ENCODE results near the gene KIF7.
A peak's percentile ranks its signal among the peaks of the same experiment; 100 is the strongest.

Gene KIF7

DNA sequence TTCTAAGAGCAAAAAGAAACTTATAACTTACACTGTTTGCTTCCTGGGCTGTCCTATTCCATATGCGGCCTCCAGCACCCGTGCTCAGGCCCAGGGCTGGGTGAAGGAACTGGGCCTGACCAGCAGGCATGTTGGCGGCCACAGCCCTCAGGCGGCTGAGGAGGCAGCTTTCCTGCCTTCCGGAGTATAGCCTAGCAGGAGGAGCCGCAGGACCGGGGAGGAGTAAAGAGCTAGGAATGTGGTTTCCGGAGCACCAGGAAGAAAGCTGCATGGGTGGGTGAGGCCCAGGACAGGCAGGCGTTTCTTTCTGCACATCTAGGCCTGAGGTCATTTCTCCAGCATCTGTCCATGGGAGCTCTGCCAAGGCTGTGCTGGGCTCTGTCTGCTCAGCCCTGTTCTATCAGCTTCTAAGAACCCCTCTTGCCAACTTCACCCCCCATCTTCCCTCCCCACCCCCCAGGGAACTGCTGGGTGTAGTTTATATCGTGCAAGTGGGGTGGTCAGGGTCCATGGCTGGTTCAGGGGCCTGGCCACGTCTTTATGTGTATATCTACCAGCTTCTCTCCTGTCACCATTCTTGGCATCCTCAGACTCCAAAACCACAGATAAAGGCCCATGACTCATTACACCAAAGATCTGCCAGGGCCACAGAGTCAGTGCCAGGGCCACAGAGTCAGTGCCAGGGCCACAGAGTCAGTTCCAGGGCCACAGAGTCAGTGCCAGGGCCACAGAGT, 7.8 kb upstream of the KIF7 start:
- no peak for DNase-seq (ENCODE audit: low spot score in 2 of 2)
- no peak overlapping the region for H3K4me3 Mint-ChIP-seq

DNA sequence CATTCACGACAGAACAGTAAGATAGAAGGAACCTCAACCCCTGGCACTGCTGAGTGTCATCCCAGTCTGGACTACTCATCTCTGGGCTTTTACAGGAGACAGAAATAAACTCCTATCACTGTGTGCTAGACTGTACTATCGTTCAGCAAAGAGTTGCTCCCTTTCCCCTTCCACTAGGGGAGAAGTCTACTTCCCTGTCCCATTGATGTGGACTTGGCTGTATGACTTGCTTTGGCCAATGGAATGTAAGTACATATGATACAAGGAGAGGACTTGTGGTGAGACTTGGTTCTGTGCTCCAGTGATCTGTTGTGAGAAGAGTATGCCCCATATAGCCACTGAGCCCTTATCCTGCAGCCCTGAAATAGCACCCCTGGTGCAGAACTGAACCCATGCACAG, 5.3 kb upstream of the KIF7 start:
- Mint-ChIP-seq H3K36me3 (no peaks in the 10 kb centered on the region), H3K4me1 (peaks cover 4% of the 10 kb centered on the region), H3K9me3 (no peaks in the 10 kb centered on the region), H3K4me3 (no peak overlapping the region), H3K27ac (no peak overlapping the region)
- ATAC-seq (no peak), DNase-seq (ENCODE audit: low spot score in 2 of 2) (no peak)

More for the DNA sequence above, 7.8 kb upstream of the KIF7 start:
- ATAC-seq, result no peak
- Mint-ChIP-seq H3K36me3 (no peaks in the 10 kb centered on the region), H3K27ac (no peak overlapping the region), H3K9me3 (no peaks in the 10 kb centered on the region), H3K4me1 (no peaks in the 10 kb centered on the region)

DNA sequence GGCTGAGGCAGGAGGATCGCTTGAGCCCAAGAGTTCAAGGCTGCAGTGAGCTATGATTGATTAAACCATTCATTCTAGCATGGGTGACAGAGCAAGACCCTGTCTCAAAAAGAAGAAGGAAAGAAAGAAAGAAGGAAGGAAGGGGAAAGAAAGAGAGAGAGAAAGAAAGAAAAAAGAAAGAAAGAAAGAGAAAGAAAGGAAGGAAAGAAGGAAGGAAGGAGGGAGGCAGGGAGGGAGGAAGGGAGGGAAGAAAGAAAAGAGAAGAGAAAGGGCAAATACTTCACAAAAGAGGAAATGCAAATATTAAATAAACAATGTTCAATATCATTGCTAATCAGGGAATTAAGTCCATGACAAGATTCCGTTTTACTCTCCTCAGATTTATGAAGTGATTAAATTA, 4.0 kb upstream of the KIF7 start:
- no peak for DNase-seq (ENCODE audit: low spot score in 2 of 2)
- H3K4me3 Mint-ChIP-seq, result no peak overlapping the region
- H3K36me3 Mint-ChIP-seq, result no peaks in the 10 kb centered on the region
- ATAC-seq, result no peak
- peaks cover 12% of the 10 kb centered on the region for H3K4me1 Mint-ChIP-seq
- H3K27ac Mint-ChIP-seq, result peak overlapping the region; percentile 1
- H3K9me3 Mint-ChIP-seq, result no peaks in the 10 kb centered on the region

DNA sequence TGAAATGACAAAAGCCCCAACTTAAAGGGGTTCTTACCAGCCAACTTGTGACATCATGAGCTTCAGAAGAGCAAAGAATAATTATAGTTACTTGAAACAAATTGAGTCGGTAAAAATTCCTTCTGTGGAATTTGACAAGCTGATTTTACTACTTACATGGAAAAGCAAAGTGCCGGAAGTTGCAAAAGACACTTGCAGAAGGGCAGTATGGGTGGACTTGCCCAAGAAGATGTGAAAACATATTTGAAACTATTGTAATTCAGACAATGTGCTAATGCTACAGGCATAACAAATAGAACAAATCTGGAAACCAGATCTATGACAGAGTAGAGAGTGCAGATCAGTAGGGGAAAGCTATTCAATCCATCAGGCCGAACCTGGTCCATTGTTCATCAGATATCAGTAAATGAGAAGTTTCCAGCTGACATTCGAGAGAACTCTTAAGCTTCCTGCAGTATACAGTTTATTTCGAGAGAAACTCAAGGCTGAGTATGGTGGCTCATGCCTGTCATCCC, 2.5 kb upstream of the KIF7 start:
- Mint-ChIP-seq H3K9me3 (no peaks in the 10 kb centered on the region), H3K4me1 (peaks cover 14% of the 10 kb centered on the region), H3K36me3 (no peaks in the 10 kb centered on the region), H3K4me3 (no peak overlapping the region), H3K27ac (no peak overlapping the region)
- ATAC-seq (no peak), DNase-seq (ENCODE audit: low spot score in 2 of 2) (no peak)

DNA sequence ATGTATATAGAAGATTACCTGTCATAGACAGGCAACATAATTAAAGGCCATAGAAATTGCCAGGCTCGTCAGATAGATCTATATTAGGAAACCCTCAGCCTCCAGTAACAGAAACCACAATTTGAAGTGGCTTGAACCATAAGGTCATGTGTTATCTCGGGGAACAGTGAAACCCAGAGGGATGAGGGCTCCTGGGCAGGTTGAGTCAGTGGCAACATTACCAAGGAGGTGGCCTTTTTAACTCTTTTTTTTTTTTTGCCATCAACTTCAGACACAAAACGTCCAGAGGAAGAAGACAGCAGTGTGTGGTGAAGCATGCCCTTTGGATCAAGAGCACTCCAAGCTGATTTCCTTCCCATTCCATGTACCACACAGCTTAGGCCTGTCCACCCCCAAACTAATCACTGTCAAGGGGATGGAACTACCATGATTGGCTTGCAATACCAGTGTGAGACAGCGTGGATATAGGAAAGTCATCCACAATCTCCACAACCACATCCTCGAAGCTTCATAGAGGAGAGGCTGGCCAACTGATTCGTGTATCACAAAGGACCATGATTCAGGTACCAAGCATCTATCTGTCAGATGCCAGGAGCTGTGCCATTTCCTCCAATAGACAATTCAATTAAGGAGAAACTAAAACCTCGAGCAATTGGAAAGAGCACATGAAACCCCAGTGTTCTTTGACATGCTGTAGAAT, 999 bp upstream of the KIF7 start:
- Mint-ChIP-seq H3K4me1 (peaks cover 14% of the 10 kb centered on the region), H3K36me3 (no peaks in the 10 kb centered on the region), H3K4me3 (peak overlapping the region; percentile 61), H3K9me3 (no peaks in the 10 kb centered on the region), H3K27ac (no peak overlapping the region)
- no peak for DNase-seq (ENCODE audit: low spot score in 2 of 2)
- ATAC-seq, result no peak

DNA sequence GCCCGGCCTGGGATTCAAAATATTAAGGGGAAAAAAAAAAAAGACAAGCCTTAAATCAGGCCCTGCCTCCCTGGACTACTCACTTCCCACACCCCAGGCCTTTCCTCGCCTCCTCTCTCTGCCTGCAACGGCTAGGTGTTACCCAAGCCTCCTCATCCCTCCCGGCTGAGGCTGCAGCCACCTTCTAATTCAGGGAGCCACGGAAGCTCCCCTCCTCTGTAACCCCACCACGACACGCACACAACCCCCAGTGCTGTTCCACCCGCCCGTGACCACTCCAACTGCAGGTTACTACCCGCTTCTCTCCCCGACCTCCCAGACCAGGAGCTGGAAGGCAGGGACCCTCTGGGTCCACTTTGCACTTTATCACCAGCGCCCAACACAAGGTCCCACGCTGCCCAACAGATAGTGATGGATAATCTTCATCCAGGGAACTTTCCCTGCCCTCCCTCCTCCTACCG, 936 bp downstream of the KIF7 start:
- peaks cover 14% of the 10 kb centered on the region for H3K4me1 Mint-ChIP-seq
- DNase-seq (ENCODE audit: low spot score in 2 of 2) (no peak), ATAC-seq (no peak)
- no peaks in the 10 kb centered on the region for H3K36me3 Mint-ChIP-seq
- H3K9me3 Mint-ChIP-seq, result no peaks in the 10 kb centered on the region
- H3K27ac Mint-ChIP-seq, result no peak overlapping the region
- H3K4me3 Mint-ChIP-seq, result peak overlapping the region; percentile 61

DNA sequence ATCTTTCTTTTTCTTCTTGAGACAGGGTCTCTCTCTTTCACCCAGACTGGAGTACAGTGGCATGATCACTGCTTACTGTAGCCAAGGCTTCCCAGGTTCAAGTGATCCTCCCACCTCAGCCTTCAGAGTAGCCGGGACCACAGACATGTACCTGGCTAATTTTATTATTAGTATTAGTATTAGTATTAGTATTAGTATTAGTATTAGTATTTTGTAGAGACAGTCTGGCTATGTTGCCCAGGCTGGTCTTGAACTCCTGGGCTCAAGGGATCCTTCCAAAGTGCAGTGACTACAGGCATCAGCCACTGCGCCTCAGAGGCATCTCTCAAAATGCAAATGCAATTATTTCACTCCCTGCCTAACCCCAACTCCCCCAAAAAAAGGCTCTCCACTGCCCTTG, 1.7 kb downstream of the KIF7 start:
- Mint-ChIP-seq H3K4me1 (peaks cover 14% of the 10 kb centered on the region), H3K4me3 (no peak overlapping the region), H3K36me3 (no peaks in the 10 kb centered on the region), H3K27ac (no peak overlapping the region), H3K9me3 (no peaks in the 10 kb centered on the region)
- ATAC-seq, result no peak
- DNase-seq (ENCODE audit: low spot score in 2 of 2), result no peak

DNA sequence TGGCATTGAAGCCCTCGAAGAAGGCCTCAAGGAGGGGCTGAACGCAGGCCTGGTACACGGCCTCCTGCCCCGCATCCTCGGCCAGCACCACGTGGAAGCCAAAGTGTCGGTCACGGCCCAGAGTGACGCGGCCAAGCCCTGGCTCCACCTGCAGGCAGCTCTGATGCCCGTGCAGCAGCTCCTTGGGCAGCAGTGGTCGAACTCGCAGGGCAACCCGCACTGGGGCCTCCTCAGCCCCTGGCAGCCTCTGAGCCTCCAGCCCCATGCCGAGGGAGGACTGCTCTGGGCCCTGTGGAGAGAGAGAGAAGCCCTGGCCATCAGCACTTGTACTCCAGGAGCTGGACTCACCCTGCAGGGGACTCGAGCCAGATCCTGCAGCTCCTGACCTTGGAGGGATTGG, 2.6 kb downstream of the KIF7 start:
- peaks cover 14% of the 10 kb centered on the region for H3K4me1 Mint-ChIP-seq
- H3K36me3 Mint-ChIP-seq, result no peaks in the 10 kb centered on the region
- no peaks in the 10 kb centered on the region for H3K9me3 Mint-ChIP-seq
- ATAC-seq (no peak), DNase-seq (ENCODE audit: low spot score in 2 of 2) (no peak)
- no peak overlapping the region for H3K4me3 Mint-ChIP-seq
- H3K27ac Mint-ChIP-seq, result no peak overlapping the region

DNA sequence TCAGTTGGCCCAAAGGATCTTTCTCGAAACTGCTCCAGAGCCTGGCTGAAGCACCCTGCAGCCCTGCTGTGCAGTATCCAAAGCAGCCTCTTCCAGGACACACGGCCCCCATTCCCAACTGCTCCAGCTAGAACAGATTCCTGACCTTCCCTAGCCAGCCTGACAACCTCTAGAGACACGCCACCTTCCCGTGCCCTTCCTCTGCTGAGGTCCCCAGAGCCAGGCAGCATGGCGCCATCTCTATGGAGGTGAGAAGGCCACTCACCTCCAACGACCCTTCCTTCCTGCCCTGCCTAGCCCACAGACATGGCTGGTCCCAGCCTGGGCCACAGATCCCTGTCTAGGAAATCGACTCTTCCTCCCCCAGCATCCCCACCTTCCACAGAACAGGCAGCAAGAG, 3.1 kb downstream of the KIF7 start:
- no peak overlapping the region for H3K27ac Mint-ChIP-seq

DNA sequence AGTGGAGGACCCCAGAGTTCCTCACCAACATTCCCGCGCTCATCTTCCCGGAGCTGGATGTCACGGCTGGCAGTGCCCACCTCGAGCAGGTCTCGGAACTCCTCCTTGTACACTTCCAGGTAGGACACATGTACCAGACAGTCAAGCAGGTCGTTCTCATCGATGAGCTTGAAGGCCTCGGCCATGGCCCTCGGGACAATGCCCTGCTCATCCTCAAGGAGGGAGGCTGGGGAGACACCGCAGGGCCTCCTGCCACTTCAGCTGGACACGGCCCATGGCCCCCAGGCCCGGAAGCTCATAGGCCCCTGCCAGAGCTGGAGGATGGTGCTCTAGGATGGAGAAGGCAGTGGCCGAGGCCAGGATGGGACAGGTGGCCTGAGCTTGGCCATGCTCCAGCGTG, 5.6 kb downstream of the KIF7 start:
- H3K9me3 Mint-ChIP-seq, result no peaks in the 10 kb centered on the region

More for the DNA sequence above, 3.1 kb downstream of the KIF7 start:
- no peaks in the 10 kb centered on the region for H3K36me3 Mint-ChIP-seq
- no peaks in the 10 kb centered on the region for H3K9me3 Mint-ChIP-seq
- ATAC-seq, result no peak
- DNase-seq (ENCODE audit: low spot score in 2 of 2), result no peak
- no peak overlapping the region for H3K4me3 Mint-ChIP-seq
- peaks cover 17% of the 10 kb centered on the region for H3K4me1 Mint-ChIP-seq

DNA sequence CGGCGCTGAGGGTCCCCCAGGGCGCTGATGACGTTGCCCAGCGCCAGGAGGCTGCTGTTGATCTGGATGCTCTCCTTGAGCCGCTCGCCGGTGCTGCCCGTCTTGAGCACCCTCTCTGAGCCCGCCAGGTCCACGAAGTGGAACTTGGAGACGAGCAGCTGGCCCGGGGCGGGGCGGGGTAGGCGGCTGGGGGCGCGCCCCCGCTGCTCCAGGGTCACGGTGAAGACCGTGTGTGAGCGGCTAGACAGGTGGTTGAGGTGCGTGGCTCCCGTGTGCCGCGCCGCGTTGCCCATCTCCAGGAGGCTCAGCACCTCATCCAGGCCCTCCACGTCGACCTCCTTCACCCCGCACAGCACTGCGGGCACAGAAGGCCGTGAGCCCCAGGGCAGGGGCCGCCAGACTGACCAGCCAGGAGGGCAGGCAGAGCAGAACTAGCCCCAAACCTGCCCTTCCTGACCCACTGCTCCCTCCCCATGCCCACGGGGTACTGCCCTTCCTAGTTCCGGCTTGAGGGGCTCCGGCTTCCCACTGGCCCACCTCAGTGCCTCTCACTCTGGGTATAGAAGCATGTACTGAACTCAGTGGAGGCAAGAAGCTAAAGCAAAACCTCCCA, 6.1 kb downstream of the KIF7 start:
- Mint-ChIP-seq H3K27ac (no peak overlapping the region), H3K36me3 (no peaks in the 10 kb centered on the region), H3K4me1 (peaks cover 7% of the 10 kb centered on the region), H3K9me3 (no peaks in the 10 kb centered on the region), H3K4me3 (no peak overlapping the region)
- ATAC-seq, result no peak
- no peak for DNase-seq (ENCODE audit: low spot score in 2 of 2)

More for the DNA sequence above, 5.6 kb downstream of the KIF7 start:
- H3K27ac Mint-ChIP-seq, result no peak overlapping the region
- H3K4me1 Mint-ChIP-seq, result peaks cover 13% of the 10 kb centered on the region
- no peak for ATAC-seq
- H3K4me3 Mint-ChIP-seq, result no peak overlapping the region
- H3K36me3 Mint-ChIP-seq, result no peaks in the 10 kb centered on the region
- no peak for DNase-seq (ENCODE audit: low spot score in 2 of 2)

DNA sequence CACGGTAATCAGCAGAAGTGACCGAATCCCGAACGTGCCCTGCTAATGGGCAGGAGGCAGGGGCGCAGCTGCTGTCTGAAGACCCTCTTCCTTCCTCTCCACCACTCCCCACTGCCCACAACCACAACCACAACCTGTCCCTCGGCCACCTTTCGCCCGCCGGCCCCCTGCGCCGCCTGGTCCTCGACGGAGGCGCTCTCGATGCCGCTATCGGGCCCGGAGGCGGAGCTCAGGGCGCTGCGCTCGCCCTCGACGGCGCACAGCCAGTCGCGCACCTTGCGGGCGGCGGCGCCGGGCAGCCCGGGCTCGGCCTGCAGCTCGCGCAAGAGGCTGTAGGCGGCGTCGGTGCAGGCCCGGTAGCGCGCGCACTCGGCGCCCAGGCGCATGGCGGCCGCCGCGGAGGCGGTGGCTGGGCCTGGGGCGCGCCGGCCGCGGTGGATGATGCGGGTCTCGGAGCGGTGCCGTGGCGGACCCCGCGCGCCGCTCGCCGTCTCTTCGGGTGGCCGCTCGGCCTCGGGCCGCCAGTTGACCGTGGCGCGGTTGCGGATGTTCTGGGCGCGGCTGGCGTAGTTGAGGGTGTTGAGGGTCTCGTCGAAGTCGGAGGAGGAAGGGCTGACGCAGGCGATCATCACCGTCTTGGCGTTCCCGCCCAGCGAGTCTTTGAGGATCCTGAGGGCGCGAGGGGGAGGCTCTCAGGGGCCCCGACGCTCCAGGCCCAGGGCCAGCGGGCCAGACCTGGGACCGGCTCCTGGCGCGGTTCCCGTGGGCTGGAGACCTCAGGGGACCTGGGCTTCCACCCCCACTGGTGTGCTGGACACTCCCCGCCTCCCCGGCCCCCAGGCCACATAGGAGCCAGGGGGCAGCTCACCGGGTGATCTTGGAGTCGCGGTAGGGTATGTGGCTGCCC, 6.9 kb downstream of the KIF7 start:
- H3K27ac Mint-ChIP-seq, result no peak overlapping the region
- peaks cover 7% of the 10 kb centered on the region for H3K4me1 Mint-ChIP-seq
- no peak for DNase-seq (ENCODE audit: low spot score in 2 of 2)
- H3K4me3 Mint-ChIP-seq, result no peak overlapping the region
- no peak for ATAC-seq
- H3K36me3 Mint-ChIP-seq, result no peaks in the 10 kb centered on the region
- no peaks in the 10 kb centered on the region for H3K9me3 Mint-ChIP-seq

DNA sequence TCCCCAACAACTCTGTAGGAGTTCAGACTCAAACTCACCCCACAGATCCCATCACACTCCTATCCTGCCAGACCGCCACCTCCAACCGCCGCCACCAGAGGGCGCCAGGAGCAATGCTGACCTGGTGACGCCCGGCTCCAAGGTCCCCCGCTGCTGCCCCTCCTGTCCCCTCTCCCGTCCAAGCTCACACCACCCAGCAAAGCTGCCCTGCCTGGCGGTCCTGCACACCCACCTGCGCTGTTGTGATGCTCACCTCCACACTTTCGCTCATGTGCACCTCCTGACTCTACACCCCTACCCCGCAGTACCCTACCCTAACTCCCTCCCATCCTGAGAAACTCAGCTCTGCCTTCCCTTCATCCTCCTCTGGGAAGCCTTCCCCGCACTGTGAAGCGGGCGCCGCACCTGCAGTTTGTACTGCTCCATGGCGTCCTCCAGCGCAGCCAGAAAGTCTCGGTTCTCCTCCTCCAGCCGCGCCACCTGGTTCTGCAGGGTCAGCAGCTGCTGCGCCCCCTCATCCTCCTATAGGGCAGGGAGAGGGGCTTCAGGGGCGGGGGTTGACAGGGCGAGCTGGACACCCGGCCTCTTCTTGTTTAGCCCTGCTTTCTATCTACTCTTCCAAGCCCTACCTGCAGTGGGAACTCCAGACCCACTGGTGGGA, 7.9 kb downstream of the KIF7 start:
- Mint-ChIP-seq H3K9me3 (no peaks in the 10 kb centered on the region), H3K36me3 (no peaks in the 10 kb centered on the region), H3K27ac (no peak overlapping the region), H3K4me3 (no peak overlapping the region), H3K4me1 (peaks cover 7% of the 10 kb centered on the region)
- ATAC-seq (peak; percentile 70), DNase-seq (ENCODE audit: low spot score in 2 of 2) (peak; percentile 66 to 86)

DNA sequence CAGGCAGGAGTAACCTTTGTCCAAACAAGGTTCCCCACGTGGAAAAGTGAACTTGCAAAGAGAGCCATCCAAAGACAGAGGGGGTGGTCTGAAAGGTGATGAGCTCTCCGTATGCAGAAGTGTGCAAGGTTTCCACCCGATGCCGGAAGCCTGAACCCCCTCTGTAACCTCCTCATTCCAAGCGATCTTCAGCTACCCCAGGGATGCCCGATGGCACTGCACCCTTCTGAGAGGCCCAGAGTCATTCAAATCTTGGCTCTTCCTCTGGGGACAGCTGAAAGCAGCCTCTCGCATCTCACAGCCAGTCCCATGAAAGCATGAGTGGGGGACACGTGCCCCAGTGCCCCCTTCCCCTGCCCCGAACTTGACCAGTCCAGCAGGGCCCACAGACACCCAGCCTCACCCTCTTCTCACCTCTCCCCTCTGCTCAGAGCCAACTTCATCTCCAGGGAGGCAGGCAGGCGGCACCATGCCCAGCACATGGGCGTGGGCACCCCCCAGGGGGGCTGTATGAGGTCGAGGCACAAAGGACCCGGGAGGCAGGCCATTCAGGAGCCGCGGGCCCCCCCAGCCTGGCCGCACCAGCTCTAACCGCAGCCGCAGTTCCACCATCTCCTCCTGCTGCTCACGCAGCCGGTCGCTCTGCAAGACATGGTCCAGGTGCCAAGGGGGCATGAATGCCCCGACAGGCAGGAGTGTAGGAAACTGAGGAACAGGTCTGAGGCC, 8.7 kb downstream of the KIF7 start:
- H3K9me3 Mint-ChIP-seq, result no peaks in the 10 kb centered on the region
- H3K27ac Mint-ChIP-seq, result peak overlapping the region; percentile 58
- no peaks in the 10 kb centered on the region for H3K36me3 Mint-ChIP-seq
- ATAC-seq (peak; percentile 3), DNase-seq (ENCODE audit: low spot score in 2 of 2) (no peak)
- H3K4me3 Mint-ChIP-seq, result no peak overlapping the region
- peaks cover 7% of the 10 kb centered on the region for H3K4me1 Mint-ChIP-seq
